Smooth muscle cell (in vitro differentiated cells): ENCODE results near the gene AIG1. TPM values are rescaled to one million over a fixed set of nuclear protein-coding genes. Genes with fewer than 3 reads are reported as not detected.

Experiments
- DNase-seq: peaks from one replicate; lab custom pipeline; 2025; ENCODE audit not compliant: unreplicated experiment; lab: John Stamatoyannopoulos, UW
- H2AFZ ChIP-seq: fragments of 200-600 bp; sonication (generic); 2 replicates; pipeline ENCODE4 v1.6.0; 2016; ENCODE audit warnings: antibody characterized with exemption, low read depth, mild to moderate bottlenecking
- H3F3A ChIP-seq: fragments of 200-600 bp; sonication (generic); 2 replicates; pipeline ENCODE4 v1.6.0; 2017; ENCODE audit warnings: antibody characterized with exemption, low read depth
- H3K27ac ChIP-seq: fragments of 200-600 bp; sonication (generic); 2 replicates; pipeline ENCODE4 v1.5.1; 2016; ENCODE audit warnings: low read depth, mild to moderate bottlenecking
- H3K27me3 ChIP-seq: fragments of 200-600 bp; sonication (generic); 2 replicates; pipeline ENCODE4 v1.6.1; 2016; ENCODE audit warnings: low read depth, mild to moderate bottlenecking
- H3K36me3 ChIP-seq: fragments of 200-600 bp; sonication (generic); 2 replicates; pipeline ENCODE4 v1.5.1; 2016; ENCODE audit warnings: low read depth
- H3K4me1 ChIP-seq: fragments of 200-600 bp; sonication (generic); 2 replicates; pipeline ENCODE4 v1.5.1; 2016; ENCODE audit warnings: low read depth
- H3K4me2 ChIP-seq: fragments of 200-600 bp; sonication (generic); 2 replicates; pipeline ENCODE4 v1.6.0; 2016; ENCODE audit warnings: mild to moderate bottlenecking
- H3K4me3 ChIP-seq: fragments of 200-600 bp; sonication (generic); 2 replicates; pipeline ENCODE4 v1.5.1; 2016; ENCODE audit warnings: mild to moderate bottlenecking
- H3K79me2 ChIP-seq: fragments of 200-600 bp; sonication (generic); 2 replicates; pipeline ENCODE4 v1.6.0; 2016; ENCODE audit warnings: low read depth, mild to moderate bottlenecking
- H3K9ac ChIP-seq: fragments of 200-600 bp; sonication (generic); 2 replicates; pipeline ENCODE4 v1.6.0; 2016; ENCODE audit warnings: low read depth
- H3K9me3 ChIP-seq: fragments of 200-600 bp; sonication (generic); replicated peaks from 2 replicates; pipeline ENCODE4 v1.5.1; 2016; ENCODE audit warnings: low read depth
- H4K20me1 ChIP-seq: fragments of 200-600 bp; sonication (generic); 2 replicates; pipeline ENCODE4 v1.6.0; 2016; ENCODE audit warnings: low read depth
- WGBS: methylation state at CpG from one replicate; pipeline ENCODE4 v1.1.7; 2016; ENCODE audit warnings: low lambda C conversion rate; 5-methylcytosine and 5-hydroxymethylcytosine counted together
- polyA plus RNA-seq: library from polyadenylated mRNA; unstranded; fragments of >200 nt; fragmentation: Nextera tagmentation; extraction: Ambion mirVana; gene quantifications from 2 replicates; pipeline ENCODE4 v1.2.1, GENCODE V29; 2016
- total RNA-seq: library from RNA; depleted of rRNA; stranded (reverse); fragments of >200 nt; gene quantifications from 2 replicates; pipeline ENCODE4 v1.2.3, GENCODE V29; 2014
- TF ChIP-seq, protein P1 (sequence below): fragments of 200-600 bp; sonication (generic); IDR thresholded peaks from 2 replicates; pipeline ENCODE4 v1.5.1; 2017; ENCODE audit warnings: borderline replicate concordance, mild to moderate bottlenecking, antibody characterized with exemption; ENCODE audit not compliant: insufficient read depth, poor library complexity, severe bottlenecking

The AIG1 gene
- total and polyA plus RNA-seq, 2 experiments from 2014 or later = 9.1 to 25.9 TPM

DNA sequence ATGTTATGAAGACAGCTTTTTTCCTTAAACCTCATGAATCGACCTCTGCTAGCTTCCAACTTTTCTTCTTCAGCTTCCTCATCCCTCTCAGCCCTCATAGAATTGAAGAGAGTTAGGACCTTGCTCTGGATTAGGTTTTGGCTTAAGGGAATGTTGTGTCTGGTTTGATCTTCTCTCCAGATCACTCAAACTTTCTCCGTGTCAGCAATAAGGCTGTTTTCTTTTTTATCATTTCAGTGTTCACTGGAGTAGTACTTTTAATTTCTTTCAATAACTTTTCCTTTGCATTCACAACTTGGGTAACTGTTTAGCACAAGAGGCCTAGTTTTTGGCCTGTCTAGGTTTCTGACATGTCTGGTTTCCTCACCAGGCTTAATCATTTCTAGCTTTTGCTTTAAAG lies 32.6 kb downstream of the AIG1 start:
- Histone ChIP-seq H3K36me3 (no peaks in the 10 kb centered on the region), H2AFZ (no peak overlapping the region), H3K9ac (no peak overlapping the region), H3K4me3 (no peak overlapping the region), H3K9me3 (no peaks in the 10 kb centered on the region), H3K27me3 (no peaks in the 10 kb centered on the region), H3K4me1 (no peaks in the 10 kb centered on the region), H3F3A (no peaks in the 10 kb centered on the region), H3K4me2 (no peak overlapping the region), H4K20me1 (no peaks in the 10 kb centered on the region), H3K79me2 (no peaks in the 10 kb centered on the region), H3K27ac (no peak overlapping the region)
- TF ChIP-seq, protein P1, sequence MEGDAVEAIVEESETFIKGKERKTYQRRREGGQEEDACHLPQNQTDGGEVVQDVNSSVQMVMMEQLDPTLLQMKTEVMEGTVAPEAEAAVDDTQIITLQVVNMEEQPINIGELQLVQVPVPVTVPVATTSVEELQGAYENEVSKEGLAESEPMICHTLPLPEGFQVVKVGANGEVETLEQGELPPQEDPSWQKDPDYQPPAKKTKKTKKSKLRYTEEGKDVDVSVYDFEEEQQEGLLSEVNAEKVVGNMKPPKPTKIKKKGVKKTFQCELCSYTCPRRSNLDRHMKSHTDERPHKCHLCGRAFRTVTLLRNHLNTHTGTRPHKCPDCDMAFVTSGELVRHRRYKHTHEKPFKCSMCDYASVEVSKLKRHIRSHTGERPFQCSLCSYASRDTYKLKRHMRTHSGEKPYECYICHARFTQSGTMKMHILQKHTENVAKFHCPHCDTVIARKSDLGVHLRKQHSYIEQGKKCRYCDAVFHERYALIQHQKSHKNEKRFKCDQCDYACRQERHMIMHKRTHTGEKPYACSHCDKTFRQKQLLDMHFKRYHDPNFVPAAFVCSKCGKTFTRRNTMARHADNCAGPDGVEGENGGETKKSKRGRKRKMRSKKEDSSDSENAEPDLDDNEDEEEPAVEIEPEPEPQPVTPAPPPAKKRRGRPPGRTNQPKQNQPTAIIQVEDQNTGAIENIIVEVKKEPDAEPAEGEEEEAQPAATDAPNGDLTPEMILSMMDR = no peak
- WGBS = 83% methylated on average over 2 of the region's 2 CpGs
- no peak for DNase-seq

DNA sequence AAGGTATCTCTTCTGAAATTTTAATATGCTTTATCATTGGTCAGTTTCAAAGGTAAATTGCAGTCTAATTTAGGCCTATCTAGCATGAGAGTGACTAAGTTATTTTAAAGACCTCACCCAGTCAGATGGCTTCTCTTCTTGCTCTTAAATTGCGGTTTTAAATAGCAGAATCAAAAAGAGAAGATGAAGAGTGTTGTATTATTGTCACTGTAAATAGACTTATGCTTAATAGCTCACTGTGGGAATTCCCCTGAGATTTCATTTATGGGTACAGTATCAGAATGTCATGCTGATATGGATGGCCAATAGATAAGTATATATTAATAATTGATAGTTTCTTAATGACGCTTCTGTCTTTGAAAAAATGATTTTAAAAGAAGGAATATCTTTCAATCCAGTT lies 35.7 kb downstream of the AIG1 start:
- 95% methylated on average over 2 of the region's 2 CpGs for WGBS
- no peaks in the 10 kb centered on the region for H4K20me1 ChIP-seq
- H3K9me3 ChIP-seq = no peaks in the 10 kb centered on the region
- no peak overlapping the region for H2AFZ ChIP-seq
- DNase-seq = no peak
- H3F3A ChIP-seq = no peaks in the 10 kb centered on the region
- H3K4me2 ChIP-seq = no peak overlapping the region
- H3K36me3 ChIP-seq = no peaks in the 10 kb centered on the region
- TF ChIP-seq, protein P1 = no peak
- H3K9ac ChIP-seq = no peak overlapping the region
- H3K27me3 ChIP-seq = no peaks in the 10 kb centered on the region
- no peaks in the 10 kb centered on the region for H3K4me1 ChIP-seq
- no peaks in the 10 kb centered on the region for H3K79me2 ChIP-seq
- no peak overlapping the region for H3K27ac ChIP-seq
- no peak overlapping the region for H3K4me3 ChIP-seq

DNA sequence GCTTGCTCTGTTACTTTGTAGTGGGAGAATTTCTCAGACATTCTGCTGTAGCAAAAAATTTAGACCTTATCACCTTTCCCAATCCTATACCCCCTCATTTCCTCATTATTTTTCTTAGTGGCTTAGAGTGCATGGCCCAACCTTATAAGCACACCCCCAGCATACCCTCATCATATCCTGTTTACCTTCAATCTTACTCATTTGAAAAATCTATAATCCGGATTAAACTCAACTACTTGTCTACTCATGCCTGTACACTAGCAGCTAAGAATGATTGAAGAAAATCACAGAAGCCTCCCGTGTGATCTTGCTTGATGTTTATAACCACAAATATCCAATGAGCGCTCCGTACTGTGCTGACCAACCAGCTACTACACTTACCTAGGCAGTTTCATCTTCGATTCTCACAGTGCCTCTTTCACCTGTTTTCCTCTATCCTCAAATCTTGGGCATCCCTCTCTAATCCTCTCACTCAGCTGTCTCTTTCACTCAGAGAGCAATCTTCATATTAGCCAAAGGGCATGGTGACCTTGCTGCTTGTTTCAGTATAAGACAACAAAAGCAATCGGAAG lies 36.6 kb downstream of the AIG1 start:
- H3K4me3 ChIP-seq = no peak overlapping the region
- H3K36me3 ChIP-seq = no peaks in the 10 kb centered on the region
- no peaks in the 10 kb centered on the region for H3K79me2 ChIP-seq
- H4K20me1 ChIP-seq = no peaks in the 10 kb centered on the region
- no peaks in the 10 kb centered on the region for H3K9me3 ChIP-seq
- DNase-seq = no peak
- H3K4me1 ChIP-seq = no peaks in the 10 kb centered on the region
- no peaks in the 10 kb centered on the region for H3K27me3 ChIP-seq
- no peak overlapping the region for H3K9ac ChIP-seq
- TF ChIP-seq, protein P1 = no peak
- H2AFZ ChIP-seq = no peak overlapping the region
- WGBS = 88% methylated on average over 6 of the region's 6 CpGs
- H3F3A ChIP-seq = no peaks in the 10 kb centered on the region
- no peak overlapping the region for H3K4me2 ChIP-seq
- H3K27ac ChIP-seq = no peak overlapping the region

DNA sequence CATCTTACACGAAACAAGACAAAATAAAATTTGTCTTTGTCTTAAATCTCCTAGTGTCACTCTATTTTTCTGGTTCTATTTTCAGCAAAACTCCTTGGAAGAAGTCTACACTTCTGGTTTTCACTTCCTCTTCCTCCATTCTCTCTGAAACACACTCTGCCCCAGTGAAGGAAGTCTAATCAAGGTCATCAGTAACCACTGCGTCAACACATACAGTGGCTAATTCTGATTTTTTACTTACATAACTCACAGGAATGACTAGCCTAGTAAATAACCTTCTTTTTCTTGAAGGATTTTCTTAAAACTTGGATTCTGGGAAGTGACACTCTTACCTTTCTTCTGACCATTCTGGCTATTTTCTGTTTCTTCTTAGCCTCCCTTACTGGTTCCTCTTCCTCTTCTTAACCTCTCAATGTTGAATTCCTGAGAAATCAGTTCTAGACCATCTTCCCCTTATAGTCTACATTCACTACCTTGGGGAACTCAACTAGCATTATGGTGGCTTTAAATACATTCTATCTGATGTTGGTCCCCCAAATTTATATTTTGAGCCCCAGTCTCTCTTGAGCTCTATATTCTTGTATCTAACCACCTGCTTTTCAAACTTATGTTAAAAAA lies 37.5 kb downstream of the AIG1 start:
- H3K36me3 ChIP-seq = no peaks in the 10 kb centered on the region
- no peaks in the 10 kb centered on the region for H3F3A ChIP-seq
- no peak overlapping the region for H3K4me3 ChIP-seq
- H3K79me2 ChIP-seq = no peaks in the 10 kb centered on the region
- no peaks in the 10 kb centered on the region for H3K4me1 ChIP-seq
- no peaks in the 10 kb centered on the region for H3K9me3 ChIP-seq
- no peak overlapping the region for H2AFZ ChIP-seq
- H4K20me1 ChIP-seq = no peaks in the 10 kb centered on the region
- TF ChIP-seq, protein P1 = no peak
- H3K9ac ChIP-seq = no peak overlapping the region
- H3K4me2 ChIP-seq = no peak overlapping the region
- H3K27ac ChIP-seq = no peak overlapping the region
- DNase-seq = no peak
- no peaks in the 10 kb centered on the region for H3K27me3 ChIP-seq
- 82% methylated on average over 2 of the region's 2 CpGs for WGBS
